Tibial artery (tissue), 4 donors: ENCODE data around the gene DMWD.

Experiments used
- DNase-seq, 2 donors: peaks; one replicate each; pipeline ENCODE4 v3.0.0-alpha.2; 2019
- H3K27ac ChIP-seq, 2 donors: fragments of 200-600 bp; sonication (generic) in 1 of 2; 1 replicate in 1 of 2; 2 replicates in 1 of 2; pipeline ENCODE4 v1.5.1; 2018 to 2019; ENCODE audit warnings: mild to moderate bottlenecking in 1 of 2
- H3K27me3 ChIP-seq, 2 donors: fragments of 200-600 bp; sonication (generic) in 1 of 2; one replicate each; pipeline versions ENCODE4 v1.5.1 to v1.6.0; 2016 to 2019
- H3K36me3 ChIP-seq, 3 donors: fragments of 200-600 bp; sonication (generic) in 2 of 3; one replicate each; pipeline ENCODE4 v1.5.1; 2016 to 2019; ENCODE audit warnings: mild to moderate bottlenecking in 2 of 3
- H3K4me1 ChIP-seq, 4 donors: fragments of 200-600 bp; sonication (generic) in 2 of 4; 1 replicate in 3 of 4; 2 replicates in 1 of 4; pipeline ENCODE4 v1.5.1; 2016 to 2019
- H3K4me3 ChIP-seq, 2 donors: fragments of 200-600 bp; sonication (generic) in 1 of 2; 1 replicate in 1 of 2; 2 replicates in 1 of 2; pipeline ENCODE4 v1.5.1; 2018 to 2019; ENCODE audit warnings: mild to moderate bottlenecking in 2 of 2
- H3K9me3 ChIP-seq, 3 donors: fragments of 200-600 bp; sonication (generic) in 1 of 3; one replicate each; pipeline ENCODE4 v1.5.1; 2016 to 2019
- CTCF ChIP-seq, 2 experiments: fragments of 200-600 bp in 1 of 2; fragments of 450-650 bp in 1 of 2; IDR thresholded peaks; one replicate each; pipeline ENCODE4 v1.5.1; 2017 to 2019; ENCODE audit warnings: antibody characterized with exemption in 2 of 2, mild to moderate bottlenecking in 1 of 2, moderate library complexity in 1 of 2
- intact Hi-C: fragments of 100-400 bp; cut with DNase I; formaldehyde crosslinking; loops from one replicate; pipeline ENCODE4 v1.15.0; 2023; ENCODE audit warnings: low total_unique reads

Gene DMWD

DNA sequence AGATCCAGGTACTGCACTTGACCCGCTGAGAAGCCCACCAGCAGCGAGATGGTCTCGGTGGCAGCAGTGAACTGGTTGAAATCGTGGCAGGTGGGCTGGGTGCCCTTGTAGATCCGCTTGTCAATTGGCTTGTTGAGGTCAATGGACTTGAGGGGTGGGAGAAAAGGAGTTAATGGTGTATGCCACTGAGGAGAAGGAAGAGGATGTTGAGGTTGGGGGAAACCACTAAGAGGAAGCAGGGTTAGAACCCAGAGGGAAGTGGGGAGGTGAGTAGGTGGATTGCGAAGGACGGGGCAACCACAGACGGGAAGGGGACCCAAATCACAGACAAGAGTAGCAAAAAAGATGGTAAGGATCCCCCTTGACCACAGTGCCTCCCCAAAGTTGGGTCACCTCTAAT, 1.7 kb downstream of the DMWD start:
- Histone ChIP-seq H3K9me3 (no peaks in the 10 kb centered on the region), H3K4me1 (peaks cover 0 to 27% (median 23%) of the 10 kb centered on the region in 4 donors), H3K4me3 (peak overlapping the region in 1 of 2 donors; percentile 62), H3K36me3 (peaks cover 20 to 51% (median 40%) of the 10 kb centered on the region in 3 donors), H3K27me3 (no peaks in the 10 kb centered on the region), H3K27ac (peak overlapping the region in 1 of 2 donors; percentile 22)
- no peak for TF ChIP-seq CTCF (IDR thresholded peaks at IDR 0.05)
- intact Hi-C loops: no loop called here
- no peak for DNase-seq

DNA sequence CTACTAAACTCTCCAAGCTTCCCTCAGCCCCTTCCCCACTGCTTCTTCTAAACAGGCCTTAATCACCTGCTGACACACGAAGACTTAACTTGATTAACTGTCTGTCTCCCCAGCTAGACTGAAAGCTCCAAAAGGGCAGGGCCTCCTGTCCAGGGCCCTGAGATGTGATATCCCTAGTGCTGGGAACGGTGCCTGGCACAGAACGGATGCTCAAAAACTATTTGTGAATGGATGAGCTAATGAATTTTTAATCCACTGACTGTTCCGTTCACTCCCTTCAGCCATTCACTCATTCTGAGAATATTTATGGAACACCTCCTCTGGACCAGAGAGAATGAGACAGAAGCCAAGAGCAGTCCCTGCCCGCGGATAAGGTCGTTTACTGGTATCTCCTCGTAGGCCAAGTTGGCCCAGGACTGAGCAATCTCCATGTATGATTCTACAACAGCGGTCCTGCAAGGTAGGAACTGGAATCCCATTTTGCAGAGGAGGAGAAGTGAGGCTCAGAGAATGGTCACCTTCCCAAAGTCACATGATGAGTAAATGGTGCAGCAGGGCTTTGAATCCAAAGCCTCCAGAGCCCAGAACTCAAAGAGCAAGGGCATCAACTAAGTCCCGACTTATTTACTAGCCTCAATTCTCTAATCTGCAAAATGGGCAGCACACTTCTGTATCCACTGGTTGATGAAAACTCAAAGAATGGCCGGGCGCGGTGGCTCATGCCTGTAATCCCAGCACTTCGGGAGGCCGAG, 3.4 kb downstream of the DMWD start:
- Histone ChIP-seq H3K27me3 (no peaks in the 10 kb centered on the region), H3K27ac (no peak overlapping the region), H3K4me1 (peaks cover 2 to 45% (median 40%) of the 10 kb centered on the region in 4 donors), H3K4me3 (no peak overlapping the region), H3K9me3 (no peaks in the 10 kb centered on the region), H3K36me3 (peaks cover 24 to 68% (median 48%) of the 10 kb centered on the region in 3 donors)
- intact Hi-C loops: no loop called here
- TF ChIP-seq CTCF (IDR thresholded peaks at IDR 0.05): no peak
- no peak for DNase-seq

- H3K27me3 ChIP-seq: no peaks in the 10 kb centered on the region
- peaks cover 8 to 57% (median 42%) of the 10 kb centered on the region in 4 donors for H3K4me1 ChIP-seq
- peaks cover 24 to 68% (median 48%) of the 10 kb centered on the region in 3 donors for H3K36me3 ChIP-seq
- intact Hi-C loops: no loop called here
- no peak for DNase-seq
- H3K4me3 ChIP-seq: no peak overlapping the region
- no peak for TF ChIP-seq CTCF (IDR thresholded peaks at IDR 0.05)
- no peaks in the 10 kb centered on the region for H3K9me3 ChIP-seq
- peak overlapping the region; percentile 92 to 94 for H3K27ac ChIP-seq
Measured at GRCh38 chr19:45786533-45786894, 6.1 kb downstream of the DMWD start.

GRCh38 chr19:45785781-45786532, 6.7 kb downstream of the DMWD start:
- DNase-seq: no peak
- Histone ChIP-seq H3K9me3 (no peaks in the 10 kb centered on the region), H3K27me3 (no peaks in the 10 kb centered on the region), H3K4me1 (peaks cover 8 to 57% (median 38%) of the 10 kb centered on the region in 4 donors), H3K4me3 (no peak overlapping the region), H3K27ac (peak overlapping the region; percentile 92 to 94), H3K36me3 (peaks cover 24 to 67% (median 48%) of the 10 kb centered on the region in 3 donors)
- TF ChIP-seq CTCF (IDR thresholded peaks at IDR 0.05): no peak
- intact Hi-C loops: no loop called here

GRCh38 chr19:45785097-45785496, 7.5 kb downstream of the DMWD start:
- intact Hi-C loops: no loop called here
- no peak for TF ChIP-seq CTCF (IDR thresholded peaks at IDR 0.05)
- no peak overlapping the region for H3K4me3 ChIP-seq
- peaks cover 18 to 58% (median 48%) of the 10 kb centered on the region in 3 donors for H3K36me3 ChIP-seq
- H3K27me3 ChIP-seq: no peaks in the 10 kb centered on the region
- H3K9me3 ChIP-seq: no peaks in the 10 kb centered on the region
- DNase-seq: no peak
- peaks cover 8 to 61% (median 42%) of the 10 kb centered on the region in 4 donors for H3K4me1 ChIP-seq
- peak overlapping the region; percentile 92 to 94 for H3K27ac ChIP-seq
